H1 (cell line): ENCODE measurements around the gene ECPAS. TPM values are rescaled to one million over a fixed set of nuclear protein-coding genes. Genes with fewer than 3 reads are reported as not detected.

Experiments
- CTCF ChIA-PET: fragments of 300-600 bp; sonication (Branson Sonifier 250); formaldehyde crosslinking; loops from one replicate; lab custom pipeline; 2021; ENCODE audit not compliant: partially characterized antibody; lab: Charles Lee
- POLR2A ChIA-PET: fragments of 300-600 bp; sonication (Branson Sonifier 250); formaldehyde crosslinking; loops from one replicate; lab custom pipeline; 2021; ENCODE audit warnings: inconsistent platforms; ENCODE audit not compliant: partially characterized antibody; lab: Charles Lee
- DNase-seq, 2 experiments: peaks; one replicate each; pipeline versions ENCODE4 v3.0.0 to v3.0.0-alpha.2; 2010 to 2022; ENCODE audit warnings: low spot score in 2 of 2, low read depth in 1 of 2, mixed read lengths in 1 of 2
- FAIRE-seq: peaks from 2 replicates; lab custom pipeline; 2011; peaks lifted over from hg19 to GRCh38; lab: Jason Lieb, UNC
- H2AFZ ChIP-seq: 2 replicates; pipeline ENCODE4 v1.8.1; 2012; ENCODE audit warnings: low read length, inconsistent platforms
- H2AK5ac ChIP-seq: 2 replicates; pipeline ENCODE4 v1.6.1; 2013; ENCODE audit warnings: low read depth, low read length
- H2BK120ac ChIP-seq: replicated peaks from 2 replicates; pipeline ENCODE3; 2013; ENCODE audit warnings: low read depth, low read length, inconsistent platforms
- H2BK12ac ChIP-seq: 2 replicates; pipeline ENCODE4 v1.6.1; 2013; ENCODE audit warnings: low read depth, low read length
- H2BK15ac ChIP-seq: 2 replicates; pipeline ENCODE4 v1.6.1; 2013; ENCODE audit warnings: low read length
- H2BK20ac ChIP-seq: 2 replicates; pipeline ENCODE4 v1.6.1; 2013; ENCODE audit warnings: low read length
- H2BK5ac ChIP-seq: 2 replicates; pipeline ENCODE4 v1.6.1; 2013; ENCODE audit warnings: low read depth, low read length
- H3K14ac ChIP-seq: 2 replicates; pipeline ENCODE4 v1.6.1; 2013; ENCODE audit warnings: inconsistent platforms; ENCODE audit not compliant: insufficient read length
- H3K18ac ChIP-seq: 2 replicates; pipeline ENCODE4 v1.6.1; 2013; ENCODE audit warnings: low read length; ENCODE audit errors: extremely low read depth
- H3K23ac ChIP-seq: 2 replicates; pipeline ENCODE4 v1.6.1; 2013; ENCODE audit warnings: inconsistent platforms; ENCODE audit not compliant: insufficient read length
- H3K23me2 ChIP-seq: 2 replicates; pipeline ENCODE4 v1.6.1; 2013; ENCODE audit warnings: low read depth, low read length
- H3K27ac ChIP-seq: 2 replicates; pipeline ENCODE4 v1.6.1; 2011; ENCODE audit warnings: low read depth, low read length, inconsistent platforms
- H3K27me3 ChIP-seq, 4 experiments: replicated peaks in 1 of 4; 1 replicate in 1 of 4; 2 replicates in 3 of 4; pipeline versions ENCODE4 v1.6.1 to v1.8.1; 2011 to 2013; ENCODE audit warnings: low read length in 3 of 4, mild to moderate bottlenecking in 3 of 4, inconsistent platforms in 2 of 4, mixed read lengths in 2 of 4, moderate library complexity in 1 of 4; ENCODE audit not compliant: control insufficient read depth in 3 of 4, insufficient read depth in 3 of 4; ENCODE audit errors: extremely low read depth in 1 of 4
- H3K36me3 ChIP-seq, 4 experiments: 2 replicates each; pipeline versions ENCODE4 v1.6.1 to v1.8.1; 2011 to 2013; ENCODE audit warnings: mild to moderate bottlenecking in 4 of 4, low read length in 3 of 4, moderate library complexity in 2 of 4, control low read depth in 1 of 4, inconsistent platforms in 1 of 4; ENCODE audit not compliant: insufficient read depth in 4 of 4, control insufficient read depth in 2 of 4
- H3K4ac ChIP-seq: replicated peaks from 2 replicates; pipeline ENCODE3; 2013; ENCODE audit warnings: low read length, low read depth, mixed read lengths, inconsistent platforms; ENCODE audit not compliant: insufficient read length
- H3K4me1 ChIP-seq, 4 experiments: replicated peaks in 1 of 4; 1 replicate in 1 of 4; 2 replicates in 3 of 4; pipeline versions ENCODE4 v1.6.1 to v1.8.1; 2011 to 2013; ENCODE audit warnings: low read length in 3 of 4, inconsistent platforms in 2 of 4, mixed read lengths in 1 of 4; ENCODE audit not compliant: insufficient read depth in 4 of 4, control insufficient read depth in 3 of 4
- H3K4me2 ChIP-seq, 2 experiments: 2 replicates each; pipeline versions ENCODE4 v1.6.1 to v1.8.1; 2011 to 2013; ENCODE audit warnings: low read depth in 2 of 2, low read length in 2 of 2, control low read depth in 1 of 2, inconsistent platforms in 1 of 2, mild to moderate bottlenecking in 1 of 2; ENCODE audit not compliant: insufficient read depth in 1 of 2
- H3K4me3 ChIP-seq, 4 experiments: fragments of 200-600, 300-600 bp in 1 of 4; sonication (generic), shearing (Covaris generic), sonication (Bioruptor Twin) in 1 of 4; 2 replicates each; pipeline versions ENCODE4 v1.5.1 to v1.8.1; 2011 to 2016; ENCODE audit warnings: low read length in 4 of 4, low read depth in 3 of 4, control low read depth in 2 of 4, inconsistent platforms in 2 of 4, mild to moderate bottlenecking in 2 of 4, mixed read lengths in 1 of 4, moderate library complexity in 1 of 4; ENCODE audit not compliant: insufficient read depth in 2 of 4; ENCODE audit errors: extremely low read depth in 1 of 4
- H3K56ac ChIP-seq: replicated peaks from 2 replicates; pipeline ENCODE3; 2013; ENCODE audit warnings: low read depth, mild to moderate bottlenecking, mixed read lengths, low read length, inconsistent platforms; ENCODE audit not compliant: insufficient read length
- H3K79me1 ChIP-seq: 2 replicates; pipeline ENCODE4 v1.6.1; 2013; ENCODE audit warnings: low read depth, low read length, control low read depth
- H3K79me2 ChIP-seq, 2 experiments: 2 replicates each; pipeline versions ENCODE4 v1.6.1 to v1.8.1; 2012 to 2013; ENCODE audit warnings: low read length in 2 of 2, mild to moderate bottlenecking in 2 of 2, inconsistent platforms in 1 of 2; ENCODE audit not compliant: insufficient read depth in 2 of 2, control insufficient read depth in 1 of 2
- H3K9ac ChIP-seq, 4 experiments: replicated peaks in 1 of 4; 1 replicate in 1 of 4; 2 replicates in 3 of 4; pipeline versions ENCODE4 v1.6.1 to v1.8.1; 2011 to 2013; ENCODE audit warnings: low read depth in 3 of 4, low read length in 3 of 4, control low read depth in 2 of 4, mild to moderate bottlenecking in 2 of 4, moderate library complexity in 2 of 4, inconsistent platforms in 1 of 4; ENCODE audit errors: extremely low read depth in 1 of 4
- H3K9me3 ChIP-seq, 2 experiments: 2 replicates each; pipeline versions ENCODE4 v1.6.1 to v1.8.1; 2012 to 2013; ENCODE audit warnings: mild to moderate bottlenecking in 2 of 2, moderate library complexity in 2 of 2, control low read depth in 1 of 2, inconsistent platforms in 1 of 2, low read depth in 1 of 2, low read length in 1 of 2, mixed read lengths in 1 of 2; ENCODE audit not compliant: insufficient read depth in 2 of 2
- H4K20me1 ChIP-seq, 2 experiments: replicated peaks in 1 of 2; 2 replicates each; pipeline versions ENCODE3 to v1.8.1; 2011 to 2013; ENCODE audit warnings: inconsistent platforms in 2 of 2, low read length in 2 of 2, mild to moderate bottlenecking in 1 of 2; ENCODE audit not compliant: insufficient read depth in 2 of 2, control insufficient read depth in 1 of 2
- H4K5ac ChIP-seq: 2 replicates; pipeline ENCODE4 v1.6.1; 2013; ENCODE audit warnings: low read length, low read depth, mixed read lengths, inconsistent platforms; ENCODE audit not compliant: insufficient read length
- H4K8ac ChIP-seq: 2 replicates; pipeline ENCODE4 v1.8.0; 2013; ENCODE audit warnings: mild to moderate bottlenecking, moderate library complexity, low read length, inconsistent platforms; ENCODE audit not compliant: insufficient read depth; ENCODE audit errors: extremely low read depth
- H4K91ac ChIP-seq: replicated peaks from 2 replicates; pipeline ENCODE3; 2013; ENCODE audit warnings: low read length, mixed read lengths, inconsistent platforms; ENCODE audit not compliant: insufficient read length
- BACH1 ChIP-seq: IDR thresholded peaks from 2 replicates; pipeline ENCODE4 v1.6.1; 2012; ENCODE audit warnings: low read length, improper control_type of control experiment
- E2F6 ChIP-seq: IDR thresholded peaks from 2 replicates; pipeline ENCODE4 v1.6.1; 2012; ENCODE audit warnings: inconsistent platforms
- EZH2 ChIP-seq: fragments of 200-600 bp; sonication (generic); IDR thresholded peaks from 2 replicates; pipeline ENCODE4 v1.7.1; 2012; ENCODE audit warnings: low read depth, mild to moderate bottlenecking, moderate library complexity, low read length, inconsistent platforms; ENCODE audit not compliant: severe bottlenecking
- FOSL1 ChIP-seq: IDR thresholded peaks from 2 replicates; pipeline ENCODE4 v1.6.1; 2011; ENCODE audit warnings: mild to moderate bottlenecking, low read depth, low read length, moderate library complexity; ENCODE audit not compliant: insufficient read depth
- HDAC2 ChIP-seq, 2 experiments: fragments of 300-600 bp in 1 of 2; sonication (generic) in 1 of 2; IDR thresholded peaks; 2 replicates each; pipeline ENCODE4 v1.6.1; 2011 to 2012; ENCODE audit warnings: low read depth in 2 of 2, low read length in 2 of 2, mild to moderate bottlenecking in 2 of 2, moderate library complexity in 2 of 2, borderline replicate concordance in 1 of 2, inconsistent platforms in 1 of 2
- KDM5A ChIP-seq: fragments of 200-600 bp; IDR thresholded peaks from 2 replicates; pipeline ENCODE4 v1.7.1; 2012; ENCODE audit warnings: mild to moderate bottlenecking, low read length, inconsistent platforms, mixed read lengths
- POU5F1 ChIP-seq: IDR thresholded peaks from 2 replicates; pipeline ENCODE4 v1.6.1; 2011; ENCODE audit warnings: low read depth, mild to moderate bottlenecking, low read length, moderate library complexity
- SUZ12 ChIP-seq: fragments of 200-600 bp; sonication (generic); IDR thresholded peaks from 2 replicates; pipeline ENCODE4 v1.6.1; 2012; ENCODE audit warnings: mild to moderate bottlenecking, inconsistent platforms, low read length, moderate library complexity, mixed read lengths
- TAF1 ChIP-seq: IDR thresholded peaks from 2 replicates; pipeline ENCODE4 v1.6.1; 2011; ENCODE audit warnings: mild to moderate bottlenecking, low read depth, low read length
- WGBS, 2 experiments: shearing (Covaris generic) in 1 of 2; methylation state at CpG; one replicate each; pipeline versions ENCODE4 v1.1.6 to v1.1.7; 2013 to 2015; ENCODE audit warnings: low lambda C conversion rate in 2 of 2, mixed read lengths in 2 of 2, inconsistent platforms in 1 of 2, low coverage in 1 of 2, missing lambda C conversion rate in 1 of 2; ENCODE audit not compliant: insufficient replicate concordance in 2 of 2, insufficient coverage in 1 of 2, insufficient read length in 1 of 2; ENCODE audit errors: extremely low coverage in 1 of 2, missing lambda C conversion rate in 1 of 2; 5-methylcytosine and 5-hydroxymethylcytosine counted together
- polyA plus RNA-seq, 7 experiments: library from polyadenylated mRNA; depleted of rRNA in 3 of 7; stranded (reverse) in 5 of 7; unstranded in 2 of 7; fragments of >200 nt in 5 of 7; fragments of 200-250 nt in 2 of 7; gene quantifications; 1 replicate in 5 of 7; 2 replicates in 1 of 7; 4 replicates in 1 of 7; pipeline versions ENCODE4 v1.2.1 to v1.2.3, GENCODE V29; 2011 to 2013; ENCODE audit warnings: missing spikeins in 2 of 7, mixed read lengths in 2 of 7
- total RNA-seq: library from RNA; stranded (reverse); fragmentation: NEBNext Ultra II Directional; extraction: Animal tissue kit (Norgen Biotek cat#: 25700); gene quantifications from 2 replicates; pipeline ENCODE4 v1.2.1, GENCODE V29; 2021

The ECPAS gene
- total and polyA plus RNA-seq, 2 of the 8 experiments (the other 6 are each of a cell fraction or from before 2014, with no cell fraction given), result 20.9 to 131 TPM

DNA sequence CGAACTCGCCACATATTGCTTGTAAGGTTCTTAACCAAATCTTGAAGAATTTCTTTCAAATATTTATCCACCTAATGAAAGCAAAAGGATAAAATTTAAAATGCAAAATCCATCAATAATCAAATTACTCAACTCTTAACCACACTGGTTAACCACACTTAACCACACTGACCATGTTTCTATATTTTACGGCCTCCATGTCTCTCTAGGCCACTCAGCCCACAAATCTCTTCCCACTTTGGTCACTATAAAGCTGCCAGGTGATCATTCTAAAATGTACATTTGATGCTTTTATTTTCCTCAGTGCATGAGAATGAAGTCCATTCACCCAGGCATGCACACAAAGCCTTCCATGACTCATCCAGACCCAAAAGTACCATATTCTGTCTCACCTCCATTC lies 97.8 kb downstream of the ECPAS start:
- Histone ChIP-seq H2BK5ac (no peak overlapping the region), H2BK120ac (no peak overlapping the region), H3K9me3 (no peaks in the 10 kb centered on the region), H3K14ac (no peak overlapping the region), H3K79me1 (no peaks in the 10 kb centered on the region), H4K91ac (no peak overlapping the region), H2BK12ac (no peak overlapping the region), H3K4me3 (no peak overlapping the region), H4K20me1 (no peaks in the 10 kb centered on the region), H3K27me3 (no peaks in the 10 kb centered on the region), H3K4me1 (no peaks in the 10 kb centered on the region), H3K79me2 (no peaks in the 10 kb centered on the region), H4K5ac (no peak overlapping the region), H3K27ac (no peak overlapping the region), H3K4ac (no peak overlapping the region), H3K23ac (no peak overlapping the region), H4K8ac (no peak overlapping the region), H2AK5ac (no peak overlapping the region), H3K9ac (no peak overlapping the region), H2BK15ac (no peak overlapping the region), H3K36me3 (peaks cover 6 to 61% (median 45%) of the 10 kb centered on the region in 4 experiments; a peak in 6 of 8 replicates), H2BK20ac (no peak overlapping the region), H3K4me2 (no peak overlapping the region), H2AFZ (no peak overlapping the region), H3K18ac (no peak overlapping the region), H3K56ac (no peak overlapping the region), H3K23me2 (no peaks in the 10 kb centered on the region; the same call in 1 of the 2 replicates)
- 94% methylated on average over 3 of the region's 3 CpGs; no CpG with 5 or more reads in 1 of the 2 experiments for WGBS, 2 experiments
- DNase-seq (no peak), FAIRE-seq (no peak)
- ChIA-PET POLR2A (no interaction called here), CTCF (no interaction called here)
- TF ChIP-seq E2F6, result no peak
- TF ChIP-seq HDAC2 (IDR thresholded peaks at IDR 0.05; ENCODE audit: borderline replicate concordance in 1 of 2, low read depth in 2 of 2, low read length in 2 of 2), result no peak
- TF ChIP-seq BACH1, result no peak
- no peak for TF ChIP-seq SUZ12
- no peak for TF ChIP-seq KDM5A
- TF ChIP-seq TAF1, result no peak
- no peak for TF ChIP-seq EZH2
- TF ChIP-seq POU5F1, result no peak
- TF ChIP-seq FOSL1, result no peak
